HEK293 (cell line): ENCODE results near the gene BPIFB2.

Experiments used
- CTCF ChIA-PET: fragments of 350-600 bp; formaldehyde crosslinking; extraction: SDS; loops from one replicate; lab custom pipeline; 2021; ENCODE audit warnings: antibody characterized with exemption; lab: Yijun Ruan, JAX
- POLR2A ChIA-PET: fragments of 300-600 bp; formaldehyde crosslinking; extraction: SDS; loops from one replicate; lab custom pipeline; 2020; ENCODE audit warnings: antibody characterized with exemption, inconsistent platforms; lab: Yijun Ruan, JAX
- H3K27ac ChIP-seq: fragments of 200-500 bp; sonication (Bioruptor generic); 2 replicates; pipeline ENCODE4 v1.5.1; 2014; ENCODE audit warnings: low read depth, low read length, control low read depth, inconsistent platforms; ENCODE audit errors: extremely low read depth
- H3K36me3 ChIP-seq, 2 experiments: fragments of 200-500 bp in 1 of 2; sonication (Bioruptor generic) in 1 of 2; 1 replicate in 1 of 2; 2 replicates in 1 of 2; pipeline ENCODE4 v1.5.1; 2014 to 2017; ENCODE audit warnings: inconsistent platforms in 2 of 2, low read length in 2 of 2; ENCODE audit not compliant: control insufficient read depth in 2 of 2, insufficient read depth in 1 of 2
- H3K4me1 ChIP-seq: fragments of 200-500 bp; sonication (Bioruptor generic); 2 replicates; pipeline ENCODE4 v1.5.1; 2014; ENCODE audit warnings: mild to moderate bottlenecking, low read length, inconsistent platforms; ENCODE audit not compliant: control insufficient read depth, insufficient read depth
- H3K4me3 ChIP-seq: 2 replicates; pipeline ENCODE4 v1.5.1; 2011; ENCODE audit warnings: low read depth, mild to moderate bottlenecking, control low read depth, low read length, moderate library complexity
- H3K9me3 ChIP-seq: fragments of 200-500 bp; sonication (Bioruptor generic); 2 replicates; pipeline ENCODE4 v1.5.1; 2014; ENCODE audit warnings: low read depth, low read length, inconsistent platforms; ENCODE audit not compliant: control insufficient read depth, insufficient read depth
- GFI1B ChIP-seq: fragments of 450-650 bp; formaldehyde crosslinking; IDR thresholded peaks from 2 replicates; pipeline ENCODE4 v1.5.1; 2016; ENCODE audit warnings: missing biosample characterization, missing genetic modification characterization
- GLIS1 ChIP-seq: fragments of 450-650 bp; formaldehyde crosslinking; IDR thresholded peaks from 2 replicates; pipeline ENCODE4 v1.5.1; 2016; ENCODE audit warnings: missing biosample characterization, missing genetic modification characterization
- KLF17 ChIP-seq: fragments of 450-650 bp; formaldehyde crosslinking; IDR thresholded peaks from 2 replicates; pipeline ENCODE4 v1.5.1; 2016; ENCODE audit warnings: missing biosample characterization, missing genetic modification characterization
- MZF1 ChIP-seq: fragments of 450-650 bp; formaldehyde crosslinking; IDR thresholded peaks from 2 replicates; pipeline ENCODE4 v1.5.1; 2017; ENCODE audit warnings: missing biosample characterization, missing genetic modification characterization, borderline replicate concordance
- TRIM28 ChIP-seq: IDR thresholded peaks from 2 replicates; pipeline ENCODE4 v1.6.1; 2011; ENCODE audit warnings: low read length, control low read depth, borderline replicate concordance
- ZBTB17 ChIP-seq: fragments of 450-650 bp; formaldehyde crosslinking; IDR thresholded peaks from 2 replicates; pipeline ENCODE4 v1.5.1; 2016; ENCODE audit warnings: missing biosample characterization, missing genetic modification characterization
- ZBTB26 ChIP-seq: fragments of 450-650 bp; formaldehyde crosslinking; optimal IDR thresholded peaks from 2 replicates; pipeline ENCODE3; 2016; ENCODE audit warnings: missing biosample characterization, mild to moderate bottlenecking, missing genetic modification characterization
- ZFP37 ChIP-seq: fragments of 450-650 bp; formaldehyde crosslinking; IDR thresholded peaks from 2 replicates; pipeline ENCODE4 v1.5.1; 2016; ENCODE audit warnings: missing biosample characterization, missing genetic modification characterization
- ZIC2 ChIP-seq: fragments of 450-650 bp; formaldehyde crosslinking; IDR thresholded peaks from 2 replicates; pipeline ENCODE4 v1.5.1; 2016; ENCODE audit warnings: missing biosample characterization, missing genetic modification characterization
- ZNF248 ChIP-seq: fragments of 450-650 bp; formaldehyde crosslinking; IDR thresholded peaks from 2 replicates; pipeline ENCODE4 v1.5.1; 2017; ENCODE audit warnings: missing biosample characterization, missing genetic modification characterization
- ZNF274 ChIP-seq, 2 experiments: fragments of 200-500 bp in 1 of 2; fragments of 450-650 bp in 1 of 2; sonication (Bioruptor generic) in 1 of 2; formaldehyde crosslinking in 1 of 2; IDR thresholded peaks; 2 replicates each; pipeline versions ENCODE4 v1.5.1 to v1.6.1; 2014 to 2016; ENCODE audit warnings: borderline replicate concordance in 1 of 2, inconsistent platforms in 1 of 2, low read length in 1 of 2, missing biosample characterization in 1 of 2, missing genetic modification characterization in 1 of 2
- ZNF302 ChIP-seq: fragments of 450-650 bp; formaldehyde crosslinking; IDR thresholded peaks from 2 replicates; pipeline ENCODE4 v1.5.1; 2016; ENCODE audit warnings: missing biosample characterization, missing genetic modification characterization, low read depth
- ZNF341 ChIP-seq: fragments of 450-650 bp; formaldehyde crosslinking; IDR thresholded peaks from 2 replicates; pipeline ENCODE4; 2016; ENCODE audit warnings: low read depth, missing biosample characterization, missing genetic modification characterization
- ZNF596 ChIP-seq: fragments of 450-650 bp; IDR thresholded peaks from 2 replicates; pipeline ENCODE4 v1.5.0; 2018; ENCODE audit warnings: missing biosample characterization, mild to moderate bottlenecking, missing genetic modification characterization, moderate library complexity
- ZNF600 ChIP-seq: fragments of 450-650 bp; formaldehyde crosslinking; IDR thresholded peaks from 2 replicates; pipeline ENCODE4 v1.5.1; 2016; ENCODE audit warnings: missing biosample characterization, missing genetic modification characterization
- ZNF777 ChIP-seq: fragments of 450-650 bp; formaldehyde crosslinking; IDR thresholded peaks from 2 replicates; pipeline ENCODE4 v1.5.1; 2017; ENCODE audit warnings: missing biosample characterization, missing genetic modification characterization, borderline replicate concordance
- TF ChIP-seq, protein P1 (sequence below): fragments of 450-650 bp; formaldehyde crosslinking; IDR thresholded peaks from 2 replicates; pipeline ENCODE4 v1.5.1; 2016; ENCODE audit warnings: missing biosample characterization, missing genetic modification characterization
- TF ChIP-seq, protein P2 (sequence below): fragments of 450-650 bp; formaldehyde crosslinking; IDR thresholded peaks from 2 replicates; pipeline ENCODE4 v1.5.1; 2016; ENCODE audit warnings: missing biosample characterization, missing genetic modification characterization
- TF ChIP-seq, protein P3 (sequence below): fragments of 450-650 bp; formaldehyde crosslinking; IDR thresholded peaks from 2 replicates; pipeline ENCODE4 v1.5.1; 2016; ENCODE audit warnings: missing biosample characterization, missing genetic modification characterization, borderline replicate concordance

Gene BPIFB2

DNA sequence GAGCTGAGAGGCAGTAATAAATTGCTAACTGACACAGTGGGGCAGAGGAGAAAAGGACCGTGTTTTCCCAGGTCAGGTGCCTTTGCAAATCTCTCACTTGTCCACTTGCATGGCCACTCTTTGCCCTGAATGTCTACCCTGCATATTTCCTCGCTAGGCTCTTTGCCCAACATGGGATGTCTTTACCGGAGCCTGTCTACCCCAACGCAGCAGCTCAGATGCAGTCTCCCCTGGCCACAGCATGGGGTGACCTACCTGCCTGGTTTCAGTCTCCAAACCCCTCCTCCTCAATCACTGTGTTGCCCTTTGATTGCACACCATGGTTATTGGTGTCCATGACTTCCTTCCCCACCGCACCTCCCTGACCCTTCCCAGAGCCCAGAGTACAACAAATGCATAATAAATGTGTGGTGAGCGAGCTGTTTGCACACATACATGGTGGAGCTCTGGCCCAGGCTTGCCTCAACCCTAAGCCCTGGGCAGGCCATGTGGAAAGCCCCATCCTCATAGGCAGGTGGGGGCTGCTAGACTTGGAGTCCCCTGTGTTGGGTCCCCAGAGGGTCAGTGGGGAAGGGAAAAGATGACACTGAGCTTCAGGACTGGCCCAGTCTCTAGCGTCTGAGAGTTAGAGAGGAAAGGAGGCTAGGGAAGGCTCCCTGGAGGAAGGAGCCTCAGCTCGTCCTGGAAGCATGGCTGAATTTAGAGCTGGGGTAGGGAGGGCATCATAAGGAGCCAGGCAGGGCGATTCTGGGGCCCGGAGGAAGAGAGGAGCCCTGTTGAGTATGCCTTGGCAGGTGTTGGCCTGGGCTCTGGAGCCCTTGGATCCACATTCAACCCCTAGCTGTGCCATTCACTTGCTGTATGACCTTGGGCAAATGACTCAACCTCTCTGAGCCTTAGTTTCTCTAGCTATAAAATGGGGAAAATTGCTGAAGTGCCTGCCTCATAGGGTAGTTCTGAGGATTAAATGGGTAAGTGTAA is 19.6 kb downstream of the BPIFB2 start (continued):
- TF ChIP-seq ZNF596 (tag by site-specific recombination) (no peak), ZNF341 (no peak), ZNF600 (tag by site-specific recombination) (no peak), ZNF302 (tag by site-specific recombination) (no peak)
- TF ChIP-seq, all 188 proteins: peak for 0

- POLR2A ChIA-PET, result no interaction called here
- H3K36me3 ChIP-seq, result no peaks in the 10 kb centered on the region
- CTCF ChIA-PET, result interaction anchor here (0.6 kb wide), 1 partner anchor 79 kb away, joined by 4 read pairs; no protein-coding TSS in a partner anchor
- no peak overlapping the region for H3K27ac ChIP-seq
- H3K4me3 ChIP-seq, result no peak overlapping the region
- TF ChIP-seq GLIS1 (tag by site-specific recombination) (peak; percentile 36), TRIM28 (no peak)
- no peaks in the 10 kb centered on the region for H3K9me3 ChIP-seq
- no peaks in the 10 kb centered on the region for H3K4me1 ChIP-seq
These were observed 20.6 kb downstream of the BPIFB2 start for GRCh38 chr20:33027769-33028751.

DNA sequence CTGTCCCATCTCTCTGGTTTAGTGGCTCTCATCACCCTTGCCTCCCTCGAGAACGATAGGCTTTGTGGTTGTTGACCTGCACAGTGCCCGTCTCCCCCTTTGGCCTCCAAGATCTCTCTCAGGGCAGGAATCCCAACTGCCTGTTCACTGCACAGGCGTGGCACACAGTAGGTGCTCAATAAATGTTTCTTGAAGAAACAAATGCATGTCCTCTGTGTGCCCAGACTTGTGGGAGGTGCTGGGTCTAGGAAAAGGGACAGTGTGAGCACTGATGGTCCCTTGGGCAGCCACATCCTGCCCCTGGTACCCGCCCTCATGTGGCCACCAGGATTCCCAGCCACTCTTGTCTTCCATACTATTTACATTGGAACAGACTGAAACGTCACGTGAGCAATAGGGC is 21.4 kb downstream of the BPIFB2 start:
- CTCF ChIA-PET, result interaction anchor here (0.6 to 0.7 kb wide), 2 partner anchors 13 to 178 kb away, joined by 3 read pairs; no protein-coding TSS in a partner anchor
- Histone ChIP-seq H3K9me3 (no peaks in the 10 kb centered on the region), H3K4me1 (no peaks in the 10 kb centered on the region), H3K36me3 (no peaks in the 10 kb centered on the region), H3K4me3 (no peak overlapping the region), H3K27ac (no peak overlapping the region)
- POLR2A ChIA-PET, result no interaction called here
- TF ChIP-seq ZFP37 (no peak), ZBTB26 (tag by site-specific recombination) (no peak), GFI1B (tag by site-specific recombination) (no peak), ZNF596 (tag by site-specific recombination) (no peak), ZBTB17 (tag by site-specific recombination) (no peak), ZNF777 (tag by site-specific recombination) (no peak), ZIC2 (tag by site-specific recombination) (no peak), ZNF274 (IDR thresholded peaks at IDR 0.05; ENCODE audit: low read length) (no peak), ZNF274 (tag by site-specific recombination; IDR thresholded peaks at IDR 0.05; ENCODE audit: borderline replicate concordance) (no peak), ZNF248 (tag by site-specific recombination) (no peak), MZF1 (tag by site-specific recombination) (no peak), KLF17 (tag by site-specific recombination) (no peak)
- TF ChIP-seq, protein P1, sequence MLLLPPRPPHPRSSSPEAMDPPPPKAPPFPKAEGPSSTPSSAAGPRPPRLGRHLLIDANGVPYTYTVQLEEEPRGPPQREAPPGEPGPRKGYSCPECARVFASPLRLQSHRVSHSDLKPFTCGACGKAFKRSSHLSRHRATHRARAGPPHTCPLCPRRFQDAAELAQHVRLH, result no peak
- TF ChIP-seq, protein P2, sequence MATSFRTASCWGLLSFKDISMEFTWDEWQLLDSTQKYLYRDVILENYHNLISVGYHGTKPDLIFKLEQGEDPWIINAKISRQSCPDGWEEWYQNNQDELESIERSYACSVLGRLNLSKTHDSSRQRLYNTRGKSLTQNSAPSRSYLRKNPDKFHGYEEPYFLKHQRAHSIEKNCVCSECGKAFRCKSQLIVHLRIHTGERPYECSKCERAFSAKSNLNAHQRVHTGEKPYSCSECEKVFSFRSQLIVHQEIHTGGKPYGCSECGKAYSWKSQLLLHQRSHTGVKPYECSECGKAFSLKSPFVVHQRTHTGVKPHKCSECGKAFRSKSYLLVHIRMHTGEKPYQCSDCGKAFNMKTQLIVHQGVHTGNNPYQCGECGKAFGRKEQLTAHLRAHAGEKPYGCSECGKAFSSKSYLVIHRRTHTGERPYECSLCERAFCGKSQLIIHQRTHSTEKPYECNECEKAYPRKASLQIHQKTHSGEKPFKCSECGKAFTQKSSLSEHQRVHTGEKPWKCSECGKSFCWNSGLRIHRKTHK (tag by site-specific recombination), result no peak
- TF ChIP-seq, protein P3, sequence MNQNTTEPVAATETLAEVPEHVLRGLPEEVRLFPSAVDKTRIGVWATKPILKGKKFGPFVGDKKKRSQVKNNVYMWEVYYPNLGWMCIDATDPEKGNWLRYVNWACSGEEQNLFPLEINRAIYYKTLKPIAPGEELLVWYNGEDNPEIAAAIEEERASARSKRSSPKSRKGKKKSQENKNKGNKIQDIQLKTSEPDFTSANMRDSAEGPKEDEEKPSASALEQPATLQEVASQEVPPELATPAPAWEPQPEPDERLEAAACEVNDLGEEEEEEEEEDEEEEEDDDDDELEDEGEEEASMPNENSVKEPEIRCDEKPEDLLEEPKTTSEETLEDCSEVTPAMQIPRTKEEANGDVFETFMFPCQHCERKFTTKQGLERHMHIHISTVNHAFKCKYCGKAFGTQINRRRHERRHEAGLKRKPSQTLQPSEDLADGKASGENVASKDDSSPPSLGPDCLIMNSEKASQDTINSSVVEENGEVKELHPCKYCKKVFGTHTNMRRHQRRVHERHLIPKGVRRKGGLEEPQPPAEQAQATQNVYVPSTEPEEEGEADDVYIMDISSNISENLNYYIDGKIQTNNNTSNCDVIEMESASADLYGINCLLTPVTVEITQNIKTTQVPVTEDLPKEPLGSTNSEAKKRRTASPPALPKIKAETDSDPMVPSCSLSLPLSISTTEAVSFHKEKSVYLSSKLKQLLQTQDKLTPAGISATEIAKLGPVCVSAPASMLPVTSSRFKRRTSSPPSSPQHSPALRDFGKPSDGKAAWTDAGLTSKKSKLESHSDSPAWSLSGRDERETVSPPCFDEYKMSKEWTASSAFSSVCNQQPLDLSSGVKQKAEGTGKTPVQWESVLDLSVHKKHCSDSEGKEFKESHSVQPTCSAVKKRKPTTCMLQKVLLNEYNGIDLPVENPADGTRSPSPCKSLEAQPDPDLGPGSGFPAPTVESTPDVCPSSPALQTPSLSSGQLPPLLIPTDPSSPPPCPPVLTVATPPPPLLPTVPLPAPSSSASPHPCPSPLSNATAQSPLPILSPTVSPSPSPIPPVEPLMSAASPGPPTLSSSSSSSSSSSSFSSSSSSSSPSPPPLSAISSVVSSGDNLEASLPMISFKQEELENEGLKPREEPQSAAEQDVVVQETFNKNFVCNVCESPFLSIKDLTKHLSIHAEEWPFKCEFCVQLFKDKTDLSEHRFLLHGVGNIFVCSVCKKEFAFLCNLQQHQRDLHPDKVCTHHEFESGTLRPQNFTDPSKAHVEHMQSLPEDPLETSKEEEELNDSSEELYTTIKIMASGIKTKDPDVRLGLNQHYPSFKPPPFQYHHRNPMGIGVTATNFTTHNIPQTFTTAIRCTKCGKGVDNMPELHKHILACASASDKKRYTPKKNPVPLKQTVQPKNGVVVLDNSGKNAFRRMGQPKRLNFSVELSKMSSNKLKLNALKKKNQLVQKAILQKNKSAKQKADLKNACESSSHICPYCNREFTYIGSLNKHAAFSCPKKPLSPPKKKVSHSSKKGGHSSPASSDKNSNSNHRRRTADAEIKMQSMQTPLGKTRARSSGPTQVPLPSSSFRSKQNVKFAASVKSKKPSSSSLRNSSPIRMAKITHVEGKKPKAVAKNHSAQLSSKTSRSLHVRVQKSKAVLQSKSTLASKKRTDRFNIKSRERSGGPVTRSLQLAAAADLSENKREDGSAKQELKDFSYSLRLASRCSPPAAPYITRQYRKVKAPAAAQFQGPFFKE (tag by site-specific recombination), result no peak
